Measurements from ENCODE around the gene OCLN. TPM values are rescaled to one million over a fixed set of nuclear protein-coding genes. Genes with fewer than 3 reads are reported as not detected.

OCLN gene
- total RNA-seq, 1 experiment from 2014 or later: 56.7 TPM

DNA sequence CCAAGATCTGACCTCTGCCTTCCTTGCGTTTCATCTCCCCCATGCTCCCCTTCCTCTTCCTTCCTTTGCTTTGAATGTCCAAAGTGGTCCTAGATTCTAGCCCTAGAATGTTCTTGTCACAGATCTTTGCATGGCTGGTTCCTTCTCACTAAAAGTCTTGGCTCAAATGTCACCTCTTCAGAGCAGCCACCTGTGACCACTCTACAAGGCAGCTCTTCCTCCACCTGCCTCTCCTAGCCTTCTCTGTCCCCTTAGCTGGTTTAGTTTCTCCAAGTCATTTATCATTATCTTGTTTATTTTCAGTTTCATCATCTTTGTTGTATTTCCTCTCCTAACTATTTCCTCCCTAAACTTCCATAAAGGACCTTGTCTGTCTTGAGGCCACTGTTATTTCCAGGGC lies 7.1 kb upstream of the OCLN start:
- BruUV-seq (replicated peaks): no TSS peak
- Histone ChIP-seq H2AFZ (ENCODE audit: low read depth, low read length, poor library complexity, severe bottlenecking) (no peak overlapping the region), H3K9ac (ENCODE audit: low read length) (no peak overlapping the region), H4K20me1 (ENCODE audit: insufficient read depth) (no peaks in the 10 kb centered on the region), H3K27ac (ENCODE audit: low read depth, low read length) (no peak overlapping the region), H3K27me3 (ENCODE audit: insufficient read depth, low read length) (no peaks in the 10 kb centered on the region), H3K9me3 (ENCODE audit: control insufficient read depth in 1 of 2, insufficient read depth in 1 of 2, low read depth in 1 of 2, low read length in 2 of 2) (no peaks in the 10 kb centered on the region), H3K9me2 (ENCODE audit: insufficient read depth) (no peaks in the 10 kb centered on the region), H3K4me3 (replicated peaks in 1 of 2; ENCODE audit: low read depth in 1 of 2, low read length in 2 of 2) (no peak overlapping the region), H3K4me1 (ENCODE audit: control insufficient read depth in 1 of 2, insufficient read depth in 2 of 2, low read length in 2 of 2) (no peaks in the 10 kb centered on the region), H3K36me3 (ENCODE audit: control insufficient read depth in 1 of 2, insufficient read depth in 2 of 2, low read length in 2 of 2) (no peaks in the 10 kb centered on the region), H3K79me2 (ENCODE audit: insufficient read depth, low read length) (no peaks in the 10 kb centered on the region), H3K4me2 (ENCODE audit: low read length) (no peak overlapping the region)
- RAD21 ChIA-PET (ENCODE audit: low non-redundant PET in 1 of 2, low total read pairs in 2 of 2, uncharacterized antibody in 2 of 2, unreplicated experiment in 2 of 2): no interaction called here
- ATAC-seq (no peak), DNase-seq (ENCODE audit: low read depth, low spot score) (no peak)
- intact Hi-C loops (cut with micrococcal nuclease): no loop called here
- TF ChIP-seq EZH2phosphoT487 (IDR thresholded peaks at IDR 0.05; ENCODE audit: borderline replicate concordance): no peak
- no peak for TF ChIP-seq FOSL1 (IDR thresholded peaks at IDR 0.05; ENCODE audit: low read depth)
- TF ChIP-seq, protein P1, sequence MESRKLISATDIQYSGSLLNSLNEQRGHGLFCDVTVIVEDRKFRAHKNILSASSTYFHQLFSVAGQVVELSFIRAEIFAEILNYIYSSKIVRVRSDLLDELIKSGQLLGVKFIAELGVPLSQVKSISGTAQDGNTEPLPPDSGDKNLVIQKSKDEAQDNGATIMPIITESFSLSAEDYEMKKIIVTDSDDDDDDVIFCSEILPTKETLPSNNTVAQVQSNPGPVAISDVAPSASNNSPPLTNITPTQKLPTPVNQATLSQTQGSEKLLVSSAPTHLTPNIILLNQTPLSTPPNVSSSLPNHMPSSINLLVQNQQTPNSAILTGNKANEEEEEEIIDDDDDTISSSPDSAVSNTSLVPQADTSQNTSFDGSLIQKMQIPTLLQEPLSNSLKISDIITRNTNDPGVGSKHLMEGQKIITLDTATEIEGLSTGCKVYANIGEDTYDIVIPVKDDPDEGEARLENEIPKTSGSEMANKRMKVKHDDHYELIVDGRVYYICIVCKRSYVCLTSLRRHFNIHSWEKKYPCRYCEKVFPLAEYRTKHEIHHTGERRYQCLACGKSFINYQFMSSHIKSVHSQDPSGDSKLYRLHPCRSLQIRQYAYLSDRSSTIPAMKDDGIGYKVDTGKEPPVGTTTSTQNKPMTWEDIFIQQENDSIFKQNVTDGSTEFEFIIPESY (IDR thresholded peaks at IDR 0.05; ENCODE audit: extremely low read depth, insufficient replicate concordance, low read length): no peak
- CTCF ChIA-PET: no interaction called here
- POLR2A ChIA-PET: no interaction called here

- DNase-seq (ENCODE audit: low read depth, low spot score): no peak
- H3K4me3 ChIP-seq (replicated peaks in 1 of 2; ENCODE audit: low read depth in 1 of 2, low read length in 2 of 2): no peak overlapping the region
- H3K4me1 ChIP-seq (ENCODE audit: control insufficient read depth in 1 of 2, insufficient read depth in 2 of 2, low read length in 2 of 2): peaks cover under 1 to 13% of the 10 kb centered on the region in 2 experiments
- no peak overlapping the region for H2AFZ ChIP-seq (ENCODE audit: low read depth, low read length, poor library complexity, severe bottlenecking)
- H3K27me3 ChIP-seq (ENCODE audit: insufficient read depth, low read length): no peaks in the 10 kb centered on the region
- POLR2A ChIA-PET: no interaction called here
- CTCF ChIA-PET: no interaction called here
- no TSS peak for BruUV-seq (replicated peaks)
- no peaks in the 10 kb centered on the region for H3K36me3 ChIP-seq (ENCODE audit: control insufficient read depth in 1 of 2, insufficient read depth in 2 of 2, low read length in 2 of 2)
- H3K79me2 ChIP-seq (ENCODE audit: insufficient read depth, low read length): peaks cover 16% of the 10 kb centered on the region
- no peaks in the 10 kb centered on the region for H3K9me3 ChIP-seq (ENCODE audit: control insufficient read depth in 1 of 2, insufficient read depth in 1 of 2, low read depth in 1 of 2, low read length in 2 of 2)
- RAD21 ChIA-PET (ENCODE audit: low non-redundant PET in 1 of 2, low total read pairs in 2 of 2, uncharacterized antibody in 2 of 2, unreplicated experiment in 2 of 2): no interaction called here
- intact Hi-C loops (cut with micrococcal nuclease): no loop called here
- H3K9me2 ChIP-seq (ENCODE audit: insufficient read depth): no peaks in the 10 kb centered on the region
- H3K27ac ChIP-seq (ENCODE audit: low read depth, low read length): no peak overlapping the region
- H4K20me1 ChIP-seq (ENCODE audit: insufficient read depth): no peaks in the 10 kb centered on the region
- H3K4me2 ChIP-seq (ENCODE audit: low read length): no peak overlapping the region
- no peak for ATAC-seq
- H3K9ac ChIP-seq (ENCODE audit: low read length): no peak overlapping the region
- TF ChIP-seq TCF7L2 (IDR thresholded peaks at IDR 0.05; ENCODE audit: borderline replicate concordance, extremely low read depth, insufficient read depth, insufficient read length) (no peak), REST (IDR thresholded peaks at IDR 0.05; ENCODE audit: low read depth) (no peak), FOSL1 (IDR thresholded peaks at IDR 0.05; ENCODE audit: low read depth) (no peak), CBX3 (IDR thresholded peaks at IDR 0.05; ENCODE audit: low read depth) (no peak), CTCF (IDR thresholded peaks at IDR 0.05 in 2 of 3, conservative IDR thresholded peaks at IDR 0.05 in 1 of 3; ENCODE audit: borderline replicate concordance in 1 of 3, insufficient read depth in 1 of 3, low read depth in 2 of 3, low read length in 2 of 3) (no peak), EZH2 (IDR thresholded peaks at IDR 0.05) (no peak), RAD21 (IDR thresholded peaks at IDR 0.05; ENCODE audit: low read depth) (no peak), ZNF274 (IDR thresholded peaks at IDR 0.05; ENCODE audit: low read depth, low read length) (no peak), CEBPB (IDR thresholded peaks at IDR 0.05; ENCODE audit: low read depth) (no peak), EGR1 (IDR thresholded peaks at IDR 0.05; ENCODE audit: low read depth) (no peak), SP1 (IDR thresholded peaks at IDR 0.05; ENCODE audit: low read depth) (no peak)
These were observed 3.3 kb upstream of the OCLN start for GRCh38 chr5:69489246-69489645.
